GM21528 (cell line): ENCODE results near the gene STK17A.
"Not testable (repeated sequence)": the region's sequence is repeated elsewhere in the genome, so short reads cannot be mapped to it uniquely, and the experiment has no call there.

Source experiments
- ATAC-seq: cut with Tn5 transposase; IDR thresholded peaks from one replicate; pipeline ENCODE4 v1.9.1; 2021; ENCODE audit warnings: mild to moderate bottlenecking, moderate library complexity; ENCODE audit not compliant: unreplicated experiment, low FRiP score

The STK17A gene

GRCh38 chr7:43593010-43593409 is 10.1 kb downstream of the STK17A start:
- no peak for ATAC-seq

GRCh38 chr7:43594020-43594419 is 11.1 kb downstream of the STK17A start:
- no peak for ATAC-seq

- not testable (repeated sequence) for ATAC-seq
These were observed 13.5 kb downstream of the STK17A start for GRCh38 chr7:43596426-43596825.

- no peak for ATAC-seq
These were observed 17.1 kb downstream of the STK17A start for GRCh38 chr7:43600056-43600455.

- ATAC-seq = no peak
These were observed 19.3 kb downstream of the STK17A start for GRCh38 chr7:43602256-43602655.

- no peak for ATAC-seq
These were observed 21.3 kb downstream of the STK17A start for GRCh38 chr7:43604251-43604650.

GRCh38 chr7:43609097-43609496 is 26.2 kb downstream of the STK17A start:
- ATAC-seq = no peak

GRCh38 chr7:43612128-43612527 is 29.2 kb downstream of the STK17A start:
- ATAC-seq = no peak

- peak; percentile 56 for ATAC-seq
These were observed 30.0 kb downstream of the STK17A start for GRCh38 chr7:43612599-43613589.

- no peak for ATAC-seq
These were observed 32.7 kb downstream of the STK17A start for GRCh38 chr7:43615558-43616145.

GRCh38 chr7:43616977-43617376 is 34.1 kb downstream of the STK17A start:
- ATAC-seq = no peak

GRCh38 chr7:43618073-43618472 is 35.2 kb downstream of the STK17A start:
- no peak for ATAC-seq

GRCh38 chr7:43619213-43620012 is 36.5 kb downstream of the STK17A start:
- ATAC-seq = no peak

- ATAC-seq = no peak
These were observed 39.0 kb downstream of the STK17A start for GRCh38 chr7:43621729-43622448.

GRCh38 chr7:43624156-43624555 is 41.2 kb downstream of the STK17A start:
- ATAC-seq = no peak

GRCh38 chr7:43625453-43625852 is 42.5 kb downstream of the STK17A start:
- no peak for ATAC-seq

- no peak for ATAC-seq
These were observed 43.1 kb downstream of the STK17A start for GRCh38 chr7:43625980-43626379.

- no peak for ATAC-seq
These were observed 43.8 kb downstream of the STK17A start for GRCh38 chr7:43626695-43627094.

GRCh38 chr7:43627798-43628197 is 44.9 kb downstream of the STK17A start:
- ATAC-seq = not testable (repeated sequence)

GRCh38 chr7:43628431-43628830 is 45.5 kb downstream of the STK17A start:
- ATAC-seq = no peak
